ENCODE measurements around the gene WDR54.
"Not testable (repeated sequence)": the region's sequence is repeated elsewhere in the genome, so short reads cannot be mapped to it uniquely, and the experiment has no call there.

The WDR54 gene

DNA sequence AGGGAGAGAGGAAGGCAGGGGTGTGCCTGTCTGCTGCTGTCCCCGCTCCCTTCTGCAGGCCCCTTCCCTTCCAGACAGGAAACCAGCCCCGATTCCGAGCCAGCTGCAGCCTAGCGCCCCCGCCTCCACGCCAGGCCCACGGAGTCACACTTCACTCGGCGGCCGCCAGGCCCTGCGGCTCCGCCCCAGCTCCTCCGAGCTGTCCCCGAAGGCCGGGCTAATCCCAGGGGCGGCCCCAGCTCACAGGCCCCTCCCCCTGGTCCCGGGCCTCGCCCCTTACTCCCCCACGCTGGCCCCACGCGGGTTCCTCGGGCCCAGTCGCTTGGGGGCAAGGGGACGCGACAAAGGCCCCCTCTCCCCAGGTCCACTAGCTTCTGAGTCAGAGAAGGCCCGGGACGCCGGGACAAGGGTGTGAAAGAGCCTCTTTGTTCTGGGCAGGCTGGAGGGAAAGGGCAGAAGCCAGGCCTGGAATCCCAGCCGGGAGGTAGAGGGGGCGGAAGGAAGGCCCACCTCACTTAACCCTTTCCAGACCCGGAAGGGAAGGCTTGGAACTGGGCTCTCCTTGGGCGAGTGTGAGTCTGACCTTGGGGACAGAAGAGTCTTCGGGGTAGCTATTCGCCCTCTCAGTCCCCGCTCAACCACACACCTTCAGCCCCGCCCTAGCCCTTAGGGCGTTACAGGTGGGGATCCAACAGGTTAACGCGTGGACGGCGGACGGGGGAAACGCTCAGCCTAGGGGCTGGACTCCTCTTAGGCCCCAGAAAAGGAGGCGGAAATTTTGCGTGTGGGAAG, 19.0 kb downstream of the WDR54 start:
- TF ChIP-seq, protein P1, sequence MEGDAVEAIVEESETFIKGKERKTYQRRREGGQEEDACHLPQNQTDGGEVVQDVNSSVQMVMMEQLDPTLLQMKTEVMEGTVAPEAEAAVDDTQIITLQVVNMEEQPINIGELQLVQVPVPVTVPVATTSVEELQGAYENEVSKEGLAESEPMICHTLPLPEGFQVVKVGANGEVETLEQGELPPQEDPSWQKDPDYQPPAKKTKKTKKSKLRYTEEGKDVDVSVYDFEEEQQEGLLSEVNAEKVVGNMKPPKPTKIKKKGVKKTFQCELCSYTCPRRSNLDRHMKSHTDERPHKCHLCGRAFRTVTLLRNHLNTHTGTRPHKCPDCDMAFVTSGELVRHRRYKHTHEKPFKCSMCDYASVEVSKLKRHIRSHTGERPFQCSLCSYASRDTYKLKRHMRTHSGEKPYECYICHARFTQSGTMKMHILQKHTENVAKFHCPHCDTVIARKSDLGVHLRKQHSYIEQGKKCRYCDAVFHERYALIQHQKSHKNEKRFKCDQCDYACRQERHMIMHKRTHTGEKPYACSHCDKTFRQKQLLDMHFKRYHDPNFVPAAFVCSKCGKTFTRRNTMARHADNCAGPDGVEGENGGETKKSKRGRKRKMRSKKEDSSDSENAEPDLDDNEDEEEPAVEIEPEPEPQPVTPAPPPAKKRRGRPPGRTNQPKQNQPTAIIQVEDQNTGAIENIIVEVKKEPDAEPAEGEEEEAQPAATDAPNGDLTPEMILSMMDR (conservative IDR thresholded peaks at IDR 0.05; ENCODE audit: control insufficient read depth, insufficient read depth, low read depth, low read length): no peak
- DNase-seq (ENCODE audit: low read depth): peak; percentile 68
- peak overlapping the region; percentile 57 for H3K4me3 ChIP-seq (ENCODE audit: control insufficient read depth, low read depth, low read length)

GRCh38 chr2:74441170-74441689, 19.7 kb downstream of the WDR54 start:
- no peak overlapping the region for H3K4me3 ChIP-seq (ENCODE audit: control insufficient read depth, low read depth, low read length)
- TF ChIP-seq, protein P1 (conservative IDR thresholded peaks at IDR 0.05; ENCODE audit: control insufficient read depth, insufficient read depth, low read depth, low read length): no peak
- DNase-seq (ENCODE audit: low read depth): no peak

- TF ChIP-seq, protein P1 (conservative IDR thresholded peaks at IDR 0.05; ENCODE audit: control insufficient read depth, insufficient read depth, low read depth, low read length): no peak
- DNase-seq (ENCODE audit: low read depth): no peak
- peak within 1 kb of the TSS; percentile 57 for H3K4me3 ChIP-seq (ENCODE audit: control insufficient read depth, low read depth, low read length)
These were observed 20.4 kb downstream of the WDR54 start, which contains the start of gene RTKN for GRCh38 chr2:74441690-74442482. TSS of gene RTKN (minus strand) at chr2:74441937. CDS start at chr2:74441816, 121 bp downstream.

DNA sequence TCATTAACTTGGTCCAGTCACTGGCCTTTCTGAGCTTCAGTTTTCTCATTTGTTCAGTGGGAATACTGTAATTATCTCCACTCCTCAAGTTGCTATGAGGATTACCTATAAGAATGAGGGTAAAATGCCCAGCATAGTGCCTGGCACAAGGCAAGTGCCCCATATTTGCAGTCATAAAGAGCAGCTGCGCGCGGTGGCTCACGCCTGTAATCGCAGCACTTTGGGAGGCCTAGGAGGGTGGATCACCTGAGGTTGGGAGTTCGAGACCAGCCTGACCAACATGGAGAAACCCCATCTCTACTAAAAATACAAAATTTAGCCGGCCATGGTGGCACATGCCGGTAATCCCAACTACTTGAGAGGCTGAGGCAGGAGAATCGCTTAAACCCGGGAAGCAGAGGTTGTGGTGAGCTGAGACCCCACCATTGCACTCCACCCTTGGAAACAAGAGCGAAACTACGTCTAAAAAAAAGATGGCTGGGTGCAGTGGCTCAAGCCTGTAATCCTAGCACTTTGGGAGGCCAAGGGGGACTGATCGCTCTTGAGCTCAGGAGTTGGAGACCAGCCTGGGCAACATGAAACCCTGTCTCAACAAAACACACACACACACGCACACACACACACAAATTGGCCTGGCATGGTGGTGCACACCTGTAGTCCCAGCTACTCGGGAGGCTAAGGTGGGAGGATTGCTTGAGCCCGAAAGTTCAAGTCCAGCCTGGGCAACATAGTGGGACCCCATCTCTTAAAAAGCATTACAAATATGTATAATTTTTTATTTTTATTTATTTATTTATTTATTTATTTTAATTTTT, 21.2 kb downstream of the WDR54 start:
- not testable (repeated sequence) for H3K4me3 ChIP-seq (ENCODE audit: control insufficient read depth, low read depth, low read length)

GRCh38 chr2:74444498-74445318, 23.2 kb downstream of the WDR54 start:
- no peak for DNase-seq (ENCODE audit: low read depth)

More for the DNA sequence above, 21.2 kb downstream of the WDR54 start:
- not testable (repeated sequence) for DNase-seq (ENCODE audit: low read depth)

More at GRCh38 chr2:74444498-74445318, 23.2 kb downstream of the WDR54 start:
- no peak overlapping the region for H3K4me3 ChIP-seq (ENCODE audit: control insufficient read depth, low read depth, low read length)
- TF ChIP-seq, protein P1 (conservative IDR thresholded peaks at IDR 0.05; ENCODE audit: control insufficient read depth, insufficient read depth, low read depth, low read length): no peak
